ENCODE results near the gene COMT.

The COMT gene

GRCh38 chr22:19998991-19999820 lies 57.6 kb downstream of the COMT start:
- TF ChIP-seq POLR2AphosphoS5 (IDR thresholded peaks at IDR 0.05; ENCODE audit: low read depth, low read length) (no peak), POLR2A (IDR thresholded peaks at IDR 0.05; ENCODE audit: low read depth, low read length) (no peak), TAF1 (IDR thresholded peaks at IDR 0.05; ENCODE audit: borderline replicate concordance, low read depth, low read length) (no peak)
- DNase-seq (ENCODE audit: insufficient read length) (no peak), FAIRE-seq (no peak)

DNA sequence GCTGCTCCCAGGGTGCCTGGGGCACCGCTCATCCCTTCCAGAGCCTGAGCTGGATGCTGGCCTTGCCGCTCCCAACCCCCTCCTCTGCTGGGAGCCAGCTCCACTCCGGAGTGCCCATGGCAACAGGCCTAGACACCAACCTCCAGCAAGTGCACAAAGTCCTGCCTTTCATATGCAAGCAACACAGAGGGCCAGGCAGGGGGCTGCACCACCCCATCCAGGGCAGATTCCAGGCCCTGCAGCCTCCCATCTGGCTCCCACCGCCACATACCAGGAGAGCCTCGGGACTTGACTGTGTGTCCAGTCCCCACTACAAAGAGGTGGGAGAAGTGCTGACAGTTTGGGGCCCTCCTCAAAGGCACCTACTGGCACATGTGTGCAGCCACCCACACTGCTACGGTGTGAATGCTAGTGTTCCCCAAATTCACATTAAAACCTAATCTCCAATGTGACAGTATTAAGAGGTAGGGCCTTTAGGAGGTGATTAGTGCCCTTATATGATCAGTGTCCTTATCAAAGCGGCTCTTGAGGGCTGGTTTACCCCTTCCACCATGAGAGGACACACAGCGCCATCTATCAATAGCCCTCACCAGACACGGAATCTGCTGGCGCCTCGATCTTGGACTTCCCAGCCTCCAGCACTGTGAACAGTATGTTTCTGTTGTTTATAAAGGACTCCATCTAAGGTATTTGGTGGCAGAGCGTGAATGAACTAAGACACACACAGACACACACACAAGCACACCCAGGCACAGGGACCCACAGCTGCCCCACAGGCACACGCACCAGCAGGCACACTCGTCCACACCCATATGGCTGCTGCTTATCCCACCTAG lies 58.9 kb downstream of the COMT start:
- DNase-seq (ENCODE audit: insufficient read length) (no peak), FAIRE-seq (peak; percentile 5)
- no peak for TF ChIP-seq POLR2A (IDR thresholded peaks at IDR 0.05; ENCODE audit: low read depth, low read length)
- no peak for TF ChIP-seq TAF1 (IDR thresholded peaks at IDR 0.05; ENCODE audit: borderline replicate concordance, low read depth, low read length)
- TF ChIP-seq POLR2AphosphoS5 (IDR thresholded peaks at IDR 0.05; ENCODE audit: low read depth, low read length) = no peak

GRCh38 chr22:20001082-20001638 lies 59.6 kb downstream of the COMT start:
- FAIRE-seq (no peak), DNase-seq (ENCODE audit: insufficient read length) (no peak)
- TF ChIP-seq POLR2A (IDR thresholded peaks at IDR 0.05; ENCODE audit: low read depth, low read length) (no peak), TAF1 (IDR thresholded peaks at IDR 0.05; ENCODE audit: borderline replicate concordance, low read depth, low read length) (no peak), POLR2AphosphoS5 (IDR thresholded peaks at IDR 0.05; ENCODE audit: low read depth, low read length) (no peak)

GRCh38 chr22:20002128-20002527 lies 60.6 kb downstream of the COMT start:
- TF ChIP-seq POLR2A (IDR thresholded peaks at IDR 0.05; ENCODE audit: low read depth, low read length) = no peak
- TF ChIP-seq POLR2AphosphoS5 (IDR thresholded peaks at IDR 0.05; ENCODE audit: low read depth, low read length) = no peak
- DNase-seq (ENCODE audit: insufficient read length) (no peak), FAIRE-seq (no peak)

DNA sequence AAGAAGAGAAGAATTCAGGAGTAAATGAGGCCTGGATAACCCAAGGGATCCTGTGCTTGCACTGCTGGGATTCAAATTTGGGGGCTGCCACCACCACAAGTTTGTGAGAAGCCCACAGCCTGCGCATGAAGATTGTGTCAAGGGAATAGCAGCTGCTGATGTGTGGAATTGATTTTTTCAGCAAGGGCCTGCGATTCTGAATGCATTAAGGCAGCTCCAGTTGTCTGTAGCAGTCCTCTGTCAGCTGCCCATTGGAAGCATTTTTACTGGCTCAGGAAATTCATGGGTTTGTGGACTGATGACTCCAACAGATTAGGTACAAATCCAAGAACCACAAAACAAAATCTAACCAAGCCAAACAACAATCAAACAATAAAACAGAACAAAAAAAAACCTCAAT lies 61.1 kb downstream of the COMT start:
- no peak for DNase-seq (ENCODE audit: insufficient read length)
- FAIRE-seq = no peak
- no peak for TF ChIP-seq POLR2AphosphoS5 (IDR thresholded peaks at IDR 0.05; ENCODE audit: low read depth, low read length)
- TF ChIP-seq TAF1 (IDR thresholded peaks at IDR 0.05; ENCODE audit: borderline replicate concordance, low read depth, low read length) = no peak
- TF ChIP-seq POLR2A (IDR thresholded peaks at IDR 0.05; ENCODE audit: low read depth, low read length) = no peak

DNA sequence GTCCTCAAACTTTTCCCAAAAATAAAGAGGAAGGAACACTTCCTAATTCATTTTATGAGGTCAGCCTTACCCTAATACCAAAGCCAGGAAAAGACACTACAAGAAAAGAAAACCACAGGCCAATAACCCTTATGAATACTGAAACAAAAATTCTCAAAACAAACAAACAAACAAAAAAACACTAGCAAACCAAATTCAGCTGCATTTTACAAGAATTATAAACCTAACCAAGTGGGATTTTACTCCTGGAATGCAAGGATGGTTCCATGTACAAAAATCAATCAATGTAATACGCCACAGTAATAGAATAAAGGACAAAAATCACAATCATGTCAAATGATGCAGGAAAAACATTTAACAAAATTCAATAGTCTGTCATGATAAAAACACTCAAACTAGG lies 61.7 kb downstream of the COMT start:
- DNase-seq (ENCODE audit: insufficient read length) = no peak
- TF ChIP-seq TAF1 (IDR thresholded peaks at IDR 0.05; ENCODE audit: borderline replicate concordance, low read depth, low read length) (no peak), POLR2A (IDR thresholded peaks at IDR 0.05; ENCODE audit: low read depth, low read length) (no peak), POLR2AphosphoS5 (IDR thresholded peaks at IDR 0.05; ENCODE audit: low read depth, low read length) (no peak)
- no peak for FAIRE-seq

DNA sequence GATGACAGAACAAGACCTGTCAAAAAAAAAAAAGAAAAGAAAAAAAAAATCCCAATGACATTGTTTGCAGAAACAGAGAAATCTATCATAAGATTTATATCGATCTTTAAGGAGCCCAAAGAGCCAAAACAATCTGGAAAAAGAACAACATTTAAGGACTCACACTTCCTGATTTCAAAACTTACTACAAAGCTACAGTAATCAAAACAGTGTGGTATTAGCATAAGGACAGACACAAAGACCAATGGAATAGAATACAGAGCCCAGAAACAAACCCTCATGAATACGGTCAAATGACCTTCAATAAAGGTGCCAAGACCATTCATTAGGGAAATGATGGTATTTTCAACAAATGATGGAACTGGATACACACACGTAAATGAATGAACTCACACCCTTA lies 62.9 kb downstream of the COMT start:
- FAIRE-seq = no peak
- TF ChIP-seq TAF1 (IDR thresholded peaks at IDR 0.05; ENCODE audit: borderline replicate concordance, low read depth, low read length) (no peak), POLR2AphosphoS5 (IDR thresholded peaks at IDR 0.05; ENCODE audit: low read depth, low read length) (no peak), POLR2A (IDR thresholded peaks at IDR 0.05; ENCODE audit: low read depth, low read length) (no peak)
- no peak for DNase-seq (ENCODE audit: insufficient read length)

DNA sequence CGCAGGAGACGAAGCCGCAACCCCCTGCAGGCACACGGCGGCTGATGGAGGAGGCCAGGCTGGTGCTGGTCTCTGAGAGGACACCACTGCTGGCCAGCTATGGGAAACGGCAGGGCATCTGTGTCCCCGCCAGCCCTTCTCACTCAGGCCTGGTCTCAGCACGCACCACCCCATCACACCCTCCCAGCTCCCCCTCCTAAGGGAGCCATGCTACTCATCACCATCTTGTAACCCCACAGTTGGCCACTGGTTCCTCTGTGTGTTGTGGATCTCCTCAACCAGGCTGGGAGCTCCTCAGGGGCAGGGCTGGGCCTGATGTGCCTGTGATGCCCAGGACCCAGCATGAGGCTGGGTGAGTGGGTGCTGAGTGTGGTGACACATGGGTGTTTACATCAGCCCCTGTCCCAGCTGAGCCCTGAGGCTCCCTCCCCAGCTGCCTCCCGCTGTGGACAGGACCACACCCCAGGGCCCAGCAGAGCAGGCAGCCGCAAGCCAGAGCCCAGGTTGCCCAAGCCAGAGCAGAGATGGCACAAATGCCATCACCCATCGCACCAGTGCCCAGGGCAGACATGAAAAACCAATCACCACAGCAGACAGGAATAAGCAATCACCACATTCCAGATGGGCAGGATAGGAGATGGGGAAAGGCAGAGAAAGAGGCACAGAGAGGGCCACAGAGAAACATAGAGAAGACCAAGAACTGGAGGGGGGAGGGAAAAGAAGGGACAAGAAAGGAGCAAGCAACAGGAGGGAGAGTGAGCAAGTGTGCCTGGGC lies 66.8 kb downstream of the COMT start:
- TF ChIP-seq POLR2AphosphoS5 (IDR thresholded peaks at IDR 0.05; ENCODE audit: low read depth, low read length) (no peak), TAF1 (IDR thresholded peaks at IDR 0.05; ENCODE audit: borderline replicate concordance, low read depth, low read length) (no peak), POLR2A (IDR thresholded peaks at IDR 0.05; ENCODE audit: low read depth, low read length) (no peak)
- DNase-seq (ENCODE audit: insufficient read length) (no peak), FAIRE-seq (no peak)

DNA sequence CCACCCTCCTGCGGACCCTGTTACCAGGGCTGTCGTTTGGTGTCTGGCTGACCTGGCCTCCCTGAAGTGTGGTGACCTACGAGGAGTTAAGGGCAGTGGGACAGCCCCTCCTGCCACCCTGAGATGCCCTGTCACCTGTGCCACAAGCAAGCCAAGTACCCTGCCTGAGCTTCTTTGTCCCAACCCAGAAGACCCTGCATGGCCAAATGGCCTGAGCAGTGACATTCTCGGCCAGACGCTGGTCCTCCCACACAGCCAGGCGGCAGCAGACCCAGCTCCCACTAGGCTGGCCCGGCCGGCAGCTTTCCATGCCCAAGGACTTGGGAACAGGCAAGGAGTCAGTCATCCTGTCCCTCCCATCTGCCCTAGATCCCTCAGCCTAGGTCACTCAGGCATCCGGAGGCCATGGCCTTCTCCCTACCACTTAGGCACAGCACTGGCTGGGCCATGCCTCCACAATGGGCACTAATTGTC lies 67.5 kb downstream of the COMT start:
- FAIRE-seq (no peak), DNase-seq (ENCODE audit: insufficient read length) (no peak)
- TF ChIP-seq POLR2A (IDR thresholded peaks at IDR 0.05; ENCODE audit: low read depth, low read length) (no peak), POLR2AphosphoS5 (IDR thresholded peaks at IDR 0.05; ENCODE audit: low read depth, low read length) (no peak), TAF1 (IDR thresholded peaks at IDR 0.05; ENCODE audit: borderline replicate concordance, low read depth, low read length) (no peak)

- no peak for TF ChIP-seq TAF1 (IDR thresholded peaks at IDR 0.05; ENCODE audit: borderline replicate concordance, low read depth, low read length)
Observed at GRCh38 chr22:20009582-20010306, 68.2 kb downstream of the COMT start.

More at GRCh38 chr22:20009582-20010306, 68.2 kb downstream of the COMT start:
- no peak for FAIRE-seq
- no peak for DNase-seq (ENCODE audit: insufficient read length)

Measured in GM12892 (cell line).